ENCODE results near the gene OR6M1.

DNA sequence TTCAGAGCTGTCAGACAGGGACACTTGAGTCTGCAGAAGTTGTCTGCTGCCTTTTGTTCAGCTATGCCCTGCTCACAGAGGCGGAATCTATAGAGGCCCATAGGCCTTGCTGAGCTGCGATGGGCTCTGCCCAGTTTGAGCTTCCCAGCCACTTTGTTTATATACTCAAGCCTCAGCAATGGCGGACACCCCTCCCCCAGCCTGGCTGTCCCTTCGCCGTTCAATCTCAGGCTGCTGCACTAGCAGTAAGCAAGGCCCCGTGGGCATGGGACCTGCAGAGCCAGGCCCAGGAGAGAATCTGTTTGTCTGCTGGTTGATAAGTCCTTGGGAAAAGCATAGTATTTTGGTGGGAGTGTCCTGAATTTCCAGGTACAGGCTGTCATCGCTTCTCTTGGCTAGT lies 23.6 kb upstream of the OR6M1 start:
- TF ChIP-seq, protein P1, sequence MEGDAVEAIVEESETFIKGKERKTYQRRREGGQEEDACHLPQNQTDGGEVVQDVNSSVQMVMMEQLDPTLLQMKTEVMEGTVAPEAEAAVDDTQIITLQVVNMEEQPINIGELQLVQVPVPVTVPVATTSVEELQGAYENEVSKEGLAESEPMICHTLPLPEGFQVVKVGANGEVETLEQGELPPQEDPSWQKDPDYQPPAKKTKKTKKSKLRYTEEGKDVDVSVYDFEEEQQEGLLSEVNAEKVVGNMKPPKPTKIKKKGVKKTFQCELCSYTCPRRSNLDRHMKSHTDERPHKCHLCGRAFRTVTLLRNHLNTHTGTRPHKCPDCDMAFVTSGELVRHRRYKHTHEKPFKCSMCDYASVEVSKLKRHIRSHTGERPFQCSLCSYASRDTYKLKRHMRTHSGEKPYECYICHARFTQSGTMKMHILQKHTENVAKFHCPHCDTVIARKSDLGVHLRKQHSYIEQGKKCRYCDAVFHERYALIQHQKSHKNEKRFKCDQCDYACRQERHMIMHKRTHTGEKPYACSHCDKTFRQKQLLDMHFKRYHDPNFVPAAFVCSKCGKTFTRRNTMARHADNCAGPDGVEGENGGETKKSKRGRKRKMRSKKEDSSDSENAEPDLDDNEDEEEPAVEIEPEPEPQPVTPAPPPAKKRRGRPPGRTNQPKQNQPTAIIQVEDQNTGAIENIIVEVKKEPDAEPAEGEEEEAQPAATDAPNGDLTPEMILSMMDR (conservative IDR thresholded peaks at IDR 0.05; ENCODE audit: low read depth in 2 of 2) = no peak
- TF ChIP-seq, protein P2, sequence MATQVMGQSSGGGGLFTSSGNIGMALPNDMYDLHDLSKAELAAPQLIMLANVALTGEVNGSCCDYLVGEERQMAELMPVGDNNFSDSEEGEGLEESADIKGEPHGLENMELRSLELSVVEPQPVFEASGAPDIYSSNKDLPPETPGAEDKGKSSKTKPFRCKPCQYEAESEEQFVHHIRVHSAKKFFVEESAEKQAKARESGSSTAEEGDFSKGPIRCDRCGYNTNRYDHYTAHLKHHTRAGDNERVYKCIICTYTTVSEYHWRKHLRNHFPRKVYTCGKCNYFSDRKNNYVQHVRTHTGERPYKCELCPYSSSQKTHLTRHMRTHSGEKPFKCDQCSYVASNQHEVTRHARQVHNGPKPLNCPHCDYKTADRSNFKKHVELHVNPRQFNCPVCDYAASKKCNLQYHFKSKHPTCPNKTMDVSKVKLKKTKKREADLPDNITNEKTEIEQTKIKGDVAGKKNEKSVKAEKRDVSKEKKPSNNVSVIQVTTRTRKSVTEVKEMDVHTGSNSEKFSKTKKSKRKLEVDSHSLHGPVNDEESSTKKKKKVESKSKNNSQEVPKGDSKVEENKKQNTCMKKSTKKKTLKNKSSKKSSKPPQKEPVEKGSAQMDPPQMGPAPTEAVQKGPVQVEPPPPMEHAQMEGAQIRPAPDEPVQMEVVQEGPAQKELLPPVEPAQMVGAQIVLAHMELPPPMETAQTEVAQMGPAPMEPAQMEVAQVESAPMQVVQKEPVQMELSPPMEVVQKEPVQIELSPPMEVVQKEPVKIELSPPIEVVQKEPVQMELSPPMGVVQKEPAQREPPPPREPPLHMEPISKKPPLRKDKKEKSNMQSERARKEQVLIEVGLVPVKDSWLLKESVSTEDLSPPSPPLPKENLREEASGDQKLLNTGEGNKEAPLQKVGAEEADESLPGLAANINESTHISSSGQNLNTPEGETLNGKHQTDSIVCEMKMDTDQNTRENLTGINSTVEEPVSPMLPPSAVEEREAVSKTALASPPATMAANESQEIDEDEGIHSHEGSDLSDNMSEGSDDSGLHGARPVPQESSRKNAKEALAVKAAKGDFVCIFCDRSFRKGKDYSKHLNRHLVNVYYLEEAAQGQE (IDR thresholded peaks at IDR 0.05; ENCODE audit: unreplicated experiment) = no peak
- TF ChIP-seq JUNB (IDR thresholded peaks at IDR 0.05; ENCODE audit: unreplicated experiment) = no peak
- TF ChIP-seq POLR2AphosphoS5 (IDR thresholded peaks at IDR 0.05; ENCODE audit: low read depth) = no peak
- TF ChIP-seq EZH2 (IDR thresholded peaks at IDR 0.05; ENCODE audit: low read depth, unreplicated experiment) = no peak
- no peak for TF ChIP-seq NANOG (IDR thresholded peaks at IDR 0.05; ENCODE audit: borderline replicate concordance)
